Right lobe of liver (tissue), 4 donors: ENCODE data around the gene C6orf89.

ENCODE experiments used
- CTCF ChIP-seq, 4 donors: fragments of 200-600 bp in 3 of 4; fragments of 450-650 bp in 1 of 4; IDR thresholded peaks; one replicate each; pipeline versions ENCODE4 v1.5.1 to v1.8.0; 2016 to 2022; ENCODE audit warnings: antibody characterized with exemption in 4 of 4, mild to moderate bottlenecking in 2 of 4
- POLR2A ChIP-seq: fragments of 450-650 bp; IDR thresholded peaks from one replicate; pipeline ENCODE4 v1.6.1; 2017; ENCODE audit warnings: antibody characterized with exemption, mild to moderate bottlenecking
- donor health status: DM: no; HTN: no; CAD: no.
- donor health status: DM: no; HTN: no; CAD: no.
- donor health status: DM: no; HTN: yes; CAD: no.

- TF ChIP-seq CTCF (IDR thresholded peaks at IDR 0.05) (no peak), POLR2A (no peak)
These were observed 47.4 kb downstream of the C6orf89 start for GRCh38 chr6:36933102-36933501.
